Astrocyte (in vitro differentiated cells and primary cell): ENCODE measurements around the gene SLC1A3.

Experiments
- CTCF ChIP-seq: IDR thresholded peaks from 2 replicates; pipeline ENCODE4 v1.5.1; 2011; ENCODE audit warnings: low read depth, mild to moderate bottlenecking, inconsistent platforms, low read length, moderate library complexity; ENCODE audit not compliant: insufficient read depth
- EZH2 ChIP-seq: IDR thresholded peaks from 2 replicates; pipeline ENCODE4 v1.6.1; 2012; ENCODE audit warnings: mild to moderate bottlenecking, low read length, inconsistent platforms; ENCODE audit not compliant: insufficient read depth

- no peak for TF ChIP-seq CTCF
- TF ChIP-seq EZH2 = no peak
Observed at GRCh38 chr5:36558641-36559040, 47.8 kb upstream of the SLC1A3 start.
